Measurements from ENCODE around the gene ZNF580. TPM values are rescaled to one million over a fixed set of nuclear protein-coding genes. Genes with fewer than 3 reads are reported as not detected.

The ZNF580 gene
- total RNA-seq, 1 donor from 2014 or later = 10.8 TPM

- no peak overlapping the region for H3K4me3 ChIP-seq (ENCODE audit: low read depth, low read length)
- no peak for DNase-seq (ENCODE audit: low read depth)
- no peak for TF ChIP-seq CTCF (conservative IDR thresholded peaks at IDR 0.05; ENCODE audit: low read depth, low read length)
Observed at GRCh38 chr19:55673889-55674288, 33.1 kb downstream of the ZNF580 start.

- no peak for TF ChIP-seq CTCF (conservative IDR thresholded peaks at IDR 0.05; ENCODE audit: low read depth, low read length)
- no peak for DNase-seq (ENCODE audit: low read depth)
- peak overlapping the region; percentile 60 for H3K4me3 ChIP-seq (ENCODE audit: low read depth, low read length)
Observed at GRCh38 chr19:55674459-55674840, 33.6 kb downstream of the ZNF580 start.

GRCh38 chr19:55674841-55675660 lies 34.2 kb downstream of the ZNF580 start, which contains the start of gene EPN1:
EPN1 (plus strand) TSS chr19:55675226; CDS start chr19:55678628, 3,402 bp downstream.
- peak within 1 kb of the TSS; percentile 60 for H3K4me3 ChIP-seq (ENCODE audit: low read depth, low read length)
- TF ChIP-seq CTCF (conservative IDR thresholded peaks at IDR 0.05; ENCODE audit: low read depth, low read length) = no peak
- DNase-seq (ENCODE audit: low read depth) = peak; percentile 48

- H3K4me3 ChIP-seq (ENCODE audit: low read depth, low read length) = peak overlapping the region; percentile 60
- DNase-seq (ENCODE audit: low read depth) = no peak
- TF ChIP-seq CTCF (conservative IDR thresholded peaks at IDR 0.05; ENCODE audit: low read depth, low read length) = no peak
Observed at GRCh38 chr19:55675661-55676354, 35.0 kb downstream of the ZNF580 start.

GRCh38 chr19:55676383-55676782 lies 35.6 kb downstream of the ZNF580 start:
- TF ChIP-seq CTCF (conservative IDR thresholded peaks at IDR 0.05; ENCODE audit: low read depth, low read length) = peak; percentile 21
- peak overlapping the region; percentile 60 for H3K4me3 ChIP-seq (ENCODE audit: low read depth, low read length)
- DNase-seq (ENCODE audit: low read depth) = no peak

- no peak for DNase-seq (ENCODE audit: low read depth)
- TF ChIP-seq CTCF (conservative IDR thresholded peaks at IDR 0.05; ENCODE audit: low read depth, low read length) = no peak
- peak overlapping the region; percentile 60 for H3K4me3 ChIP-seq (ENCODE audit: low read depth, low read length)
Observed at GRCh38 chr19:55676889-55677505, 36.2 kb downstream of the ZNF580 start.
